NCI-H345 (cell line): ENCODE measurements around the gene PXMP2.
"Not testable (repeated sequence)": the region's sequence is repeated elsewhere in the genome, so short reads cannot be mapped to it uniquely, and the experiment has no call there.

Experiments
- DNase-seq: peaks from one replicate; lab custom pipeline; 2025; lab: John Stamatoyannopoulos, UW

Gene PXMP2

GRCh38 chr12:132660052-132660451 lies 27.3 kb upstream of the PXMP2 start:
- no peak for DNase-seq

GRCh38 chr12:132660996-132661395 lies 26.4 kb upstream of the PXMP2 start:
- no peak for DNase-seq

- no peak for DNase-seq
Observed at GRCh38 chr12:132661972-132662371, 25.4 kb upstream of the PXMP2 start.

GRCh38 chr12:132662901-132663755 lies 24.3 kb upstream of the PXMP2 start:
- DNase-seq = no peak

GRCh38 chr12:132664206-132665148 lies 22.9 kb upstream of the PXMP2 start:
- DNase-seq = no peak

GRCh38 chr12:132665149-132665491 lies 22.3 kb upstream of the PXMP2 start:
- no peak for DNase-seq

- DNase-seq = no peak
Observed at GRCh38 chr12:132665794-132666193, 21.6 kb upstream of the PXMP2 start.

- no peak for DNase-seq
Observed at GRCh38 chr12:132668191-132669088, 18.9 kb upstream of the PXMP2 start.

- no peak for DNase-seq
Observed at GRCh38 chr12:132669166-132669879, 18.1 kb upstream of the PXMP2 start.

- DNase-seq = no peak
Observed at GRCh38 chr12:132672116-132672515, 15.3 kb upstream of the PXMP2 start.

GRCh38 chr12:132672678-132673077 lies 14.7 kb upstream of the PXMP2 start:
- no peak for DNase-seq

GRCh38 chr12:132673288-132674179 lies 13.9 kb upstream of the PXMP2 start:
- no peak for DNase-seq

- DNase-seq = no peak
Observed at GRCh38 chr12:132674561-132674960, 12.8 kb upstream of the PXMP2 start.

- DNase-seq = no peak
Observed at GRCh38 chr12:132675757-132676432, 11.5 kb upstream of the PXMP2 start.

GRCh38 chr12:132677492-132677891 lies 9.9 kb upstream of the PXMP2 start:
- no peak for DNase-seq

- DNase-seq = no peak
Observed at GRCh38 chr12:132685400-132685799, 2.0 kb upstream of the PXMP2 start.

- peak; percentile 10 for DNase-seq
Observed at GRCh38 chr12:132686825-132687210, 569 bp upstream of the PXMP2 start.

- no peak for DNase-seq
Observed at GRCh38 chr12:132689227-132689626, 1.8 kb downstream of the PXMP2 start.

- no peak for DNase-seq
Observed at GRCh38 chr12:132690112-132690511, 2.7 kb downstream of the PXMP2 start.

- not testable (repeated sequence) for DNase-seq
Observed at GRCh38 chr12:132692030-132692429, 4.6 kb downstream of the PXMP2 start.
